Loucy (cell line): Measurements from ENCODE around the gene ZFR.
"Not testable (repeated sequence)": the region's sequence is repeated elsewhere in the genome, so short reads cannot be mapped to it uniquely, and the experiment has no call there.

Source experiments
- CTCF ChIP-seq: fragments of 200-600 bp; sonication (generic); conservative IDR thresholded peaks from 2 replicates; pipeline ENCODE4 v1.5.1; 2014; ENCODE audit warnings: mild to moderate bottlenecking, antibody characterized with exemption, low read length
- EZH2phosphoT487 ChIP-seq: fragments of 200-600 bp; IDR thresholded peaks from 2 replicates; pipeline ENCODE4 v1.6.1; 2018; ENCODE audit warnings: antibody characterized with exemption, mild to moderate bottlenecking, moderate library complexity, borderline replicate concordance

- TF ChIP-seq CTCF, EZH2phosphoT487: not testable (repeated sequence)
These were observed 130.4 kb downstream of the ZFR start for GRCh38 chr5:32314152-32314488.
